GM19395 (cell line): ENCODE results near the gene GCNT2.
"Not testable (repeated sequence)": the region's sequence is repeated elsewhere in the genome, so short reads cannot be mapped to it uniquely, and the experiment has no call there.

ENCODE experiments used
- ATAC-seq: cut with Tn5 transposase; IDR thresholded peaks from one replicate; pipeline ENCODE4 v1.9.1; 2021; ENCODE audit warnings: mild to moderate bottlenecking, moderate library complexity; ENCODE audit not compliant: unreplicated experiment

The GCNT2 gene

DNA sequence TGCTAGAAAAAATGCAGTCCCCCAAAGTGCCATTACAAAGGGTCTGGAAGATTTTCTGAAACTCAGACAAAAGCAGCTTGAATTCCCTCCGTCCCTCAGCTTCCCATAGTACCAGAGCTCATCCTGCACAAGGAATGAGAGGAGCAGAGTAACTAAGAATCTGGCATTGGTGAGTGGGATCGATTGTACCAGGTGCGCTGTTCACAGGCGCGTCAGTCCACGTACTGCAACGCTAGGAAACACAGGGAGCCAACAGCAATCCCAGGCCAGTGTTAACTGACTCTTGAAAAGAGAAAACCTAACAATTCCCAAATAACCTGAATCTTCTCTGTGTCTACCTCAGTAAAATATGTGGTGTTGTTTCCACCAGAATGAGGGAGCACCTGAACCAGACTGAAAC, 77.9 kb downstream of the GCNT2 start:
- no peak for ATAC-seq

DNA sequence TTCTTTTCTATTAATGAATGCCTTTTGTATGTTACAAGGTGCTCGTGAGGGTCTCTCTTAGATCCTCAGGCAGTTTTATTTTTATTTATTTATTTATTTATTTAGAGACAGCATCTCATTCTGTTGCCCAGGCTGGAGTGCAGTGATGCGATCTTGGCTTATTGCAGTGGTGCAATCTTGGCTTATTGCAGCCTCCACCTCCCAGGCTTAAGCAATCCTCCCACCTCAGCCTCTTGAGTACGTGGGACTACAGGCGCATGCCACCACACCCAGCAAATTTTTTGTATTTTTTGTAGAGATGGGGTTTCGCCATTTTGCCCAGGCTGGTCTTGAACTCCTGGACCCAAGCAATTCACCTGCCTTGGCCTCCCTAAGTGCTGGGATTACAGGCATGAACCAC, 79.5 kb downstream of the GCNT2 start:
- ATAC-seq = not testable (repeated sequence)

DNA sequence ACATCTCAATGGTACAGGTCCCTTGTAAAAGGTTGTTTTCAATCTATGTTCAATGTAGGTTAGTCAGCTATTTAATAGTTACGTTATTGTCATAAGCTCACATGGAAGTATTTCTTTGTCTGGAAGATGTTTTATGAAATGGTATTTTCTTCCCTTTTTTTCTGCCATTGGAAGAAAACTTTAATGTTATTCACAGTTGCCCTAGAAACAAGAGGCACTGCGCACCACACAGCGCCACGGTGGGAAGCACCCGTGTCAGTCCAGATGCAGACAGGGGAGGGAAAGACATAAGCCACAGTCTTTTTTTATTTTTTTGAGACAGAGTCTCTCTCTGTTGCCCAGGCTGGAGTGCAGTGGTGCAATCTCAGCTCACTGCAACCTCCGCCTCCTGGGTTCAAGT, 82.1 kb downstream of the GCNT2 start:
- ATAC-seq = no peak

DNA sequence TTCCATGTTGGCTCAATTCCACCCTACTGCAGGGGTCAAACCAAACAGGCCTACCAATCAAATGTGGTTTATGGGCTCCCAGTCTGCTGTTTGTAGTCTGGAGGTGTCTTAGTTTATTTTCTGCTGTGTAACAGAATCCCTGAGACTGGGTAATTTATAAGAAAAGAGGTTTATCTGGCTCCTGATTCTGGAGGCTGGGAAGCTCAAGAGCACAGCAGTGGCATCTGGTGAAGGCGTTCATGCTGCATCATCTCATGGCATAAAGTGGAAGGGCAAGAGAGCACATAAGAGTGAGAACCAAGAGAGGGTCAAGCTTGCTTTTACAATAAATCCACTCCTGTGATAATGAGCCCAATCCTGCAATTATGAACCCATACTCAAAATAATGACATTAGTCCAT, 87.9 kb downstream of the GCNT2 start:
- ATAC-seq = no peak

DNA sequence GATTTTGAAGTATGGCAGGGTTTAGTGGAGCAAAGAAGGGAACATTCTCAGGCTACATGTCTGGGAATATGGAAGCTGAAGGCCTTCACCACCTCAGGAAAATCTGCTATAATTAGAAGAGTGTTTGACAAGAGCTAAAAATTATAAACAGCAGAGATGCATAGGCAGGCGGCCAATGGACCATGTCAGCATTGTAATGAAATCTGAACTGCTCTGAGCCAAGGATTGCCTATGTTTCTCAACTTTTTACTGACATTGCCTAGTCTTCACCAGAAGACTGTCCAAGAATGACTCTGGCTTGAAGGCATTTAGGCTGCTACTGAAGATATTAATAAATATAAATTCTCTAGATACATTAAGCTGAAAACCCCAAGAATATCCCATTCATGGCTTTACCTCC, 89.1 kb downstream of the GCNT2 start:
- no peak for ATAC-seq

DNA sequence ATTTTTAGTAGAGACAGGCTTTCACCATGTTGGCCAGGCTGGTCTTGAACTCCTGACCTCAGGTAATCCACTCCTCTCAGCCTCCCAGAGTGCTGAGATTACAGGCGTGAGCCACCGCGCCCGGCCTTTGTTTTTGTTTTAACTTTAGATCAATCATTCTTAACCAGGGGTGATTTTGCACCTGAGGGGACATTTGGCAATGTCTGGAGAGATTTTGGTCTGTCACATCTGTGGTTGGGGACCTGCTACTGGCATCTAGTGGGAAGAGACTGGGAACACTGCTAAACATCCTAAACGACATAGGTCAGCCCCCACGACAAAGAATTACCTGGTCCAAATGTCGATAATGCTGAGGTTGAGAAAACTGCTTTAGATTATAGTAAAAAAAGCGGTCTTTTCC, 91.0 kb downstream of the GCNT2 start:
- ATAC-seq = no peak

DNA sequence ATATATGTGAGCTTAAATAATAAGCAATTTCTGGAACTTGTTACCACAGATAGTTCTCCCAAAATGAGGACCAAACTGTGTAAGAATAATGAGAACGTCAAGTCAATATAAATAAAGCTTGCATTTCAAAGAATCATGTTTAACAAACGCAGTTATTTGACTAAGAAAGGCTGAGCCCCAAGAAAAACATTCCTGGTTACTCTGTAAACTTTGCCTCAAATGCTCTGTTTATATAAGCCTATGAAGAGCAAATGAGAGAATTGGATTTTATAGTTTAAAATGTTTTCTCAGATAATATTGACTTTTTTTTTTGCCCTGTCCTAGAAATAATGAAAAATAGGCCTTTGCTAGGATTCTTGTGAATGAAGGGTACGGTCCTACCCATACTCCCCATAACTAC, 91.9 kb downstream of the GCNT2 start:
- ATAC-seq = no peak

DNA sequence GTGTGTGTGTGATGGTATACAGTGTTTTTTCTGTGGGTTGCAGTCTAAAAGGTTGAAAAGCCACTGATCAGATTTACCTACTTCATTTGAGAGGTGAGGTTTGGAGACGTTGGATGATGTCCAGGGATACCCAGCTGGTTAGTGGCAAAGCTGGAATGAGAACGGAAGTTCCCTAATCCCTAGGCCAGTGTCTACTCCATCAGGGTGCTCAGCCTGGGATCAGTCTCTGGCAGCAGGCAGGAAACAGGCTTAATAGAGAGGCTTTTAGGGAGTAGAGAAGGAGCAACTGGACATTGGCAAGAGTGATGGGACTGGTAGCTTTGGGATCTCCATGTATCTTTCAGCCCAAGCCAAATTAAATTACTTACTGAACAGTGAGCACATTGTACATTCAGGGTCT, 92.6 kb downstream of the GCNT2 start:
- no peak for ATAC-seq

DNA sequence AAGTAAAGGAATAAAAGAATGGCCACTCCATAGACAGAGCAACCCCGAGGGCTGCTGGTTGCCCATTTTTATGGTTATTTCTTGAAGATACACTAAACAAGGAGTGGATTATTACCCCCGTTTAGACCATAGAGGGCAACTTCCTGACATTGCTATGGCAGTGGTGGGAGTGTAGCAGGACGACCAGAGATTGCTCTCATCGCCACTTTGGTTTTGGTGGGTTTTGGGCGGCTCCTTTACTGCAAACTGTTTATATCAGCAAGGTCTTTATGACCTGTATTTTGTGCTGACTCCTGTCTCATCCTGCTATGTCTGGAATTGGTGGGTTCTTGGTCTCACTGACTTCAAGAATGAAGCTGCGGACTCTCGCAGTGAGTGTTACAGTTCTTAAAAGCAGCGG, 94.5 kb downstream of the GCNT2 start:
- ATAC-seq = no peak

DNA sequence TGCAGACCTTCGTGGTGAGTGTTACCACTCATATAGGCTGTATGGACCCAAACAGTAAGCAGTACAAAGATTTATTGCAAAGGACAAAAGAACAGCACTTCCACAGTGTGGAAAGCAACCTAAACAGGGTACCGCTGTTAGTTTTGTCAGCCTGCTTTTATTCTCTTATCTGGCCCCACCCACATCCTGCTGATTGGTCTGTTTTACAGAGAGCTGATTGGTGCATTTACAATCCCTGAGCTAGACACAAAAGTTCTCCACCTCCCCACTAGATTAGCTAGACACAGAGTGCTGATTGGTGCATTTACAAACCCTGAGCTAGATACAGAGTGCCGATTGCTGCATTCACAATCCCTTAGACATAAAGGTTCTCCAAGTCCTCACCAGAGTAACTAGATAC, 95.1 kb downstream of the GCNT2 start:
- ATAC-seq = not testable (repeated sequence)

DNA sequence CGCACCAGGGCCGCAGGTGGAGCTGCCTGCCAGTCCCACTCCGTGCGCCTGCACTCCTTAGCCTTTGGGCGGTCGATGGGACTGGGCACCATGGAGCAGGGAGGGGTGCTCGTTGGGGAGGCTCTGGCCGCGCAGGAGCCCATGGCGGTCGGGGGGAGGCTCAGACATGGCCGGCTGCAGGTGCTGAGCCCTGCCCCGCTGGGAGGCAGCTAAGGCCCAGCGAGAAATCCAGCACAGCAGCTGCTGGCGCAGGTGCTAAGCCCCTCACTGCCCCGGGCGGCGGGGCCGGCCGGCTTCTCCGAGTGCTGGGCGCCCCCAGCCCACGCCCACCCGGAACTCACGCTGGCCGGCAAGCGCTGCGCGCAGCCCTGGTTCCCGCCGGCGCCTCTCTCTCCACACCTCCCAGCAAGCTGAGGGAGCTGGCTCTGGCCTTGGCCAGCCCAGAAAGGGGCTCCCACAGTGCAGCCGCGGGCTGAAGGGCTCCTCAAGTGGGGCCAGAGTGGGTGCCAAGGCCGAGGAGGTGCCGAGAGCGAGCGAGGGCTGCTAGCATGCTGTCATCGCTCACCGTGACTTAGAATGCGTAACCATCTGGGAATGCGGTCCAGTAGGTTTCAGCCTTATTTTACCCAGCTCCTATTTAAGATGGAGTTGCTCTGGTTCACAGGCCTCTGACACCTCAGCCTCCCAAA, 96.0 kb downstream of the GCNT2 start:
- no peak for ATAC-seq

DNA sequence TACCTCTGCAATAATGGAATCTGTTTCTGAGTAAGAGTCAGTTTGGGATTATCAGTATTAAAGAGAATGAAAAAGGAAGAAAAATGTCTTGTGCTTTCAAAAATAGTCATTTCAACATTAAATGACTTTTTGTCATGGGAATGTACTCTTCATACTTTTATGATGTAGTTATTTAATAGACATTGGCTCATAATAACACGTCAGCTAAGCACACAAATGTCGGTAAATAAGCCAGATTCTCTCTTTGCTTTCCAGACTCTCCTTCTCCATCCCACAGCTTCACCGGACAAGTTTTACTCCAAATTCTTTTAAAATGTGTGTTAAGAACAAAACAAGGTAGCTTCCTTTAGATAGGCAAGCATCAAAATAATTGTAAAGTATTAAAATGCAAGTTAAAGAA, 97.3 kb downstream of the GCNT2 start:
- ATAC-seq = no peak

DNA sequence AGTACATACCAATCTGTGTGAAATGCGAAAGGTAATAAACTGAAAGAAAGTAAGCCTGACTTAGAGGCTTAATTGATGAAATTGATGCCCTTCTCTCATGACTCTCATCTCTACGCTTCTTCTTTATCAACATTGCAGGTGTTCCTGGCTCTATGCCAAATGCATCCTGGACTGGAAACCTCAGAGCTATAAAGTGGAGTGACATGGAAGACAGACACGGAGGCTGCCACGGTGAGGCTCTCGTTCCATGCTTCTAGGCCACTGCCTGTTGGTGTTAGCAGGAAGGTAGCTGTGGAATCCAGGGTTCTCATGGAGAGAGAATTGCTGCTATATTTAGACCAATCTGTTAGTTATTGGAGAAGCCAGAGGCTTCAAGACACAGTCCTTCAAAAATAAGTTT, 100.1 kb downstream of the GCNT2 start:
- no peak for ATAC-seq

DNA sequence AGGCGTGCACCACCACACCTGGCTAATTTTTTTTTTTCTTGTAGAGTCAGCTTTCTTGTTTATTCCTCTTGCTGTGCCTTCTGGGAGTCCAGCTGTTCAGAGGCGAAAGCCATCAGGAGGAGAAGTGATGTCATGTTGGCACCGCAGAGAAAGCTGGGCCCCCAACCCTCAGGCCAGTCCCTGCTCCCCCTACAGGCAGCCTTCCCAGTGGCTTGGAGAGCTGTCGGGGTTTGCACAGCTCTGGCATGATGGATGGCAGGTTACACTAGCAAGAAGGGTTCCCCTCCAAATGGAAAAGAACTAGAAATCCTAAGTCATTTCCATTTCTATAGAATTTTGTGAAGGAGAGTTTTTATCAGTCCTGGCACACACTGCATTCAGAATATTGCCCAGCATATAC, 100.7 kb downstream of the GCNT2 start:
- no peak for ATAC-seq

DNA sequence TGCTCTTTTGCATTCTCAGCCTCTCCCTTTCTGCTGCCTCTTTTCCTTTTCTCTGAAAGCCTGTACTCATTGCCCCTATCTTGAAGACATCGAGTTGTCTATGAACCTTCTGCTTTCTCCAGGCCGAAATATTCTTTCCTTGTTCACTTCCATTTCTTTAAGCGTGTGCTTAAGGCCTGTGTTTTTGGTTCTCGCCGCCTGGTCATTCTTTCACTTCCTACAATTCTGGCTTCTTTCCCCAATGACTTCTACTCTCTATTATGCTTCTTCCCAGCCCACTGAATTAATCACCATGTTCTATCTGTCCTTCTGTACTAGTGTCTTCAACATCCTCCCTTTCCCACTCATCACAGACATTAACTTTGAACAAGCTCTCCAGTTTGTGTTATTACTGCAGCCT, 103.7 kb downstream of the GCNT2 start:
- no peak for ATAC-seq

DNA sequence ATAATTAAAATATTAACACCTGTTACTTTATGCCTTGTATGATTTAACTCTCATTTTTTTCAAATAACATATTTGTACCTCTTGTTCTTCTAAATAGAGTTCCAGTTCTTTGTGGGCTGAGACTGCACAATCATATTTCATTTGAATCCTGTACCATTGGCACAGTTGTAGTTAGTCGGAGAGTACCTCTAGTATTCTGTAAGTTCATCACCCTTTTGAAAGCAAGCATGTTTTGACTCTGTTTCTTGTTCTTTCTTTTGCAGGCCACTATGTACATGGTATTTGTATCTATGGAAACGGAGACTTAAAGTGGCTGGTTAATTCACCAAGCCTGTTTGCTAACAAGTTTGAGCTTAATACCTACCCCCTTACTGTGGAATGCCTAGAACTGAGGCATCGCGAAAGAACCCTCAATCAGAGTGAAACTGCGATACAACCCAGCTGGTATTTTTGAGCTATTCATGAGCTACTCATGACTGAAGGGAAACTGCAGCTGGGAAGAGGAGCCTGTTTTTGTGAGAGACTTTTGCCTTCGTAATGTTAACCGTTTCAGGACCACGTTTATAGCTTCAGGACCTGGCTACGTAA, 105.1 kb downstream of the GCNT2 start:
- peak; percentile 61 for ATAC-seq

DNA sequence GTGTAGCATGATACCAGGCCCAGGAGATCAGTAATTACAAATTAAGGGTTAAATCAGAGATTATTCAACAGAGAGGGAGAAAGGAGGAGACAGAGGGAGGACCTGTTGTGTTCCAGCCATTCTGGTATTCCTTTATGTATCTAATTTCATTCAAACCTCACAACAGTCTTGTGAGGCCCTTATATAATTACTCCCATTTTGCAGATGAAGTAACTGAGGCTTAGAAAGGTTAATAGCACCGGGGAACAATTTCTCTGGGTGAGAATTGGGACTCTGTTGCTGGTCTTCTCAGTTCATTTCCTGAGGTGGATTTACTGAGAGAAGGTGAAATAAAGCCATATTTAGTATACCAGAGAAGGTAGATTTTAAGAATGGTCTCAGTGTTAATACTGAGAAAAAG, 106.6 kb downstream of the GCNT2 start:
- ATAC-seq = no peak

DNA sequence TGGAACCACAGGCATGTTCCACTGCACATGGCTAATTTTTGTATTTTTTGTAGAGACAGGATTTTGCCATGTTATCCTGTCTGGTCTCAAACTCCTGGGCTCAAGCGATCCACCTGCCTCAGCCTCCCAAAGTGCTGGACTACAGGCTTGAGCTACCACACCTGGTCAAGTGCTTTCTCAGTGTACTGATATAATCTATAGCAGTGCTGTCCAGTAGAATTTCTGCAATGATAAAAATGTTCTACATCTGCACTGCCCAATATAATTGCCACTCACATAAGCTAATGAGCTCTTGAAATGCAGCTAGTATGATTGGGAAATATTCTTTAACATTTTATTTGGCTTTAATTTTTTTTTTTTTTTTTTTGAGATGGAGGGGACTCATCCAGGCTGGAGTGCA, 109.0 kb downstream of the GCNT2 start:
- ATAC-seq = no peak

DNA sequence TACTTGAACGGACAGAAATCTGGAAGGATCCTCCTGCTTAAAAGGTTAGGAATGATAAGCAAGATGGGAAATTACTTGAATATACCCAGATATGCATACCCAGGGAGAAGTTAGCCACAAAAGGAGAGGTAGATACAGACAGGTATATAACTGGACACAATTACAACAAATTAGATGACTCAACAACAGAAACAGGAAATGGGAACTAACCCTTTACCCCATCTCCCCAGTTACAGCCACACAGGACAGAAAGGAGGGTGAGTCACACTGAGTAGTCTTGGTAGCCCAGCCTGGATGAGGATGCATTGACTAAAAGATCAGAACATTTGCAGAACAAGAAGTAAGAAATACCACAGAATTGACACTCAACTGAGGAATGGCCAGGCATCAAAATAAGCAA, 112.1 kb downstream of the GCNT2 start:
- ATAC-seq = peak; percentile 93

DNA sequence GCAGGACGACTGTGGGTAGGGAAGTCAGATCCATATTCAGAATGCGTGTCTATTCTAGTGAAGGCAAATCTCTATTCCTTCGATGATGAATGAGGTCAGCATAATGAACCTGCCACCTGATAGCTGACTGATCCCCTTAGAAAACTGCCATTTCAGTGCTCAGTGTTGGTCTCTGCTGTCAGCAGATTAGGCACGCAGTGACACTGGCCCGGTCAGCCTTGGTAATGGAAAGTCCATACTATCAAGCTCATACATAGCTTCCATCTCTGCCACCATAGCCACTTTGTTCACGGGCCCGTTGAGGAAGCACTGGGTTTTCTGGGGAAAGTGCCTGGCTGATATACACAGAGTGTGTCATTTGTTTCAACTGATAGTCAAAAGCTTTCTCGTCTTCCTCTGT, 119.3 kb downstream of the GCNT2 start:
- no peak for ATAC-seq

DNA sequence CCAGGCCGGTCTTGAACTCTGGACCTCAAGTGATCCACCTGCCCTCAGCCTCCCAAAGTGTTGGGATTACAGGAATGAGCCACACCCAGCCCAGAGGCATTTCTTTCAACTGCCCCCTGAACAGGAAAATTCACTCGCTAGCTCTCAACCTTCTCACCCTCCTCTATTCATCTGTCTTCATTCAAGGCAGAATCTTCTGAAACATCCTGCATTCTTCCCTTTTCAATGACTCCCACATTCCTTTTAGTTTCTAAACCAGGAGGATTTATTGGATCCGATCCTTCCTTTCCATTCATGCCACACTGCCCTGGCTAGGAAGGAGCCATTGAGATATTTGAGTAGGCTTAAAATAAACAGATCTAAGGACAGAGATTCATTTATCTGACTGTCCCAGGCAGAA, 120.4 kb downstream of the GCNT2 start:
- ATAC-seq = no peak

DNA sequence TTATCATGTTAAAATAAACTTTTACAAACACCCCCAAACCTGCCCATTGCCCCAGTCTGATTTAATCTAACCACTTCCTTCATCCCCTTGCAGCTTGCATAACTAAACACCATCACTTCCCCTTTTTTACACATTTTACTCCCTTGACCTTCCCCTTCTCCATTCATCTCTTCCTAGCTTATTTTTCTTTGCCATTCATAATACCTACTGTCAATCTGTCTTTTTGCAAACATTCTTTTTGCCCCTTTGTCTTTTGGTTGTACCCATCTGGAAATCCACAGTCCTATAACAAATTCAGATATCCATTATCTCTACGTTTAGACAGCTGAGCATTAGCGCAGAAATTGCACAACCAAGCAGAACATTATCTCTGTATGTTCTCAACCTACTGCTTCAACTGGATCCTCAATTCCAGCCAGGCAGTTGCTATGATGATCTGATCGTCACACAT, 122.1 kb downstream of the GCNT2 start:
- peak; percentile 91 for ATAC-seq

DNA sequence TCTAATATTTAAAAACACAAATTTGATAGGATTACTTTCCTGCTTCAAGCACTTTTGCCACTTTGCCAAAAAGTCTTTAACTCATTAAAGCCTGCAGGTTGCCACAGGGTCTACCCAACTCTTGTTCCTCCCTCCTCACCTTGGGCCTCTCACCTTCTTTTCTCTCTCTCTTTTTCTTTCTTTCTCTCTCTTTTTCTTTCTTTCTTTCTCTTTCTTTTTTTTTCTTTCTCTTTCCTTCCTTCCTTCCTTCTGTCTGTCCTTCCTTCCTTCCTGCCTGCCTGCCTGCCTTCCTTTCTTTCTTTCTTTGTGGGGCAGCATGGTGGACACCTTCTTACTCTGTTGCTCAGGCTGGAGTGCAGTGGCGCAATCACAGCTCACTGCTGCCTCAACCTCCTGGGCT, 123.1 kb downstream of the GCNT2 start:
- ATAC-seq = no peak
